ENCODE results near the gene RGS12.

Gene RGS12

DNA sequence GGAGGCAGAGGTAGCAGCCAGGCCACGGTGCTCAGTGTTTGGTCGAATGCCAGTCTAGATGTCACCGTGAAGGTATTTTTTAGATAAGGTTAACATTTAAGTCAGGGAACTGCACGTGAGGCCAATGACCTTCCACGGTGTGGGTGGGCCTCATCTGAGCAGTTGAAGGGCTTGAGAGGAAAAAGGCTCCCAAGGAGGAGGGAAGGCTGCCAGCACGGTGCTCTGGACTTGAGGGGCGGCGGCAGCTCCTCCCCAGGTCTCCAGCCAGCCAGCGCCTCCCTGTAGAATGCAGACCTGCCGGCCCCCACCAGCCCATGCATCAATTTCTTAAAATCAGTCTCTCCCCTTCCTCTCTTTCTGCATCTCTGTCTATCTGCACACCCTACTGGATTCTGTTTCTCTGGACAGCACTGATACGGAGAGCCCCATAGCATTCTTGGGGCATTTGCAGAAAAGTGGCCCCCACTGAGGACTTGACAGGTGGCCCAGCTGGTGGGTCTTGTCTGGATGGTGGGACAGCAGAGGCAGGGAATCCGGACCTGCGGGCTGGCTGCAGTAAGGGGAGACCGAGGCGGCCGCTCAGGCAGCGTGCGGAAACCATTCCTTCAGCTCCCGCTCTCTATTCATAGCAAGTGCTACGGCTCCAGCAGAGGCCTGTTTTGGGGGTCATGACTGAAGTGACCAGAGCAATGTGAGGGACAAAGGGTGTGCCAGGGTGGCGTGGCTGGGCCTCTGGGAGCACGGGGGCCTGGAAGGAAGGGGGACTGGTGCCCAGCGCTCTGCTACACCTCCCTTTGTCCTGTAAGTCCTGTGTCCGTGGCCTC lies 7.9 kb upstream of the RGS12 start:
- H3K27ac ChIP-seq (ENCODE audit: low read length) = no peak overlapping the region
- TF ChIP-seq CTCF (IDR thresholded peaks at IDR 0.05; ENCODE audit: low read depth, low read length) = no peak
- no peak for TF ChIP-seq EZH2phosphoT487 (IDR thresholded peaks at IDR 0.05; ENCODE audit: low read depth)
- no peak overlapping the region for H3K4me2 ChIP-seq (ENCODE audit: low read length)
- H3K4me1 ChIP-seq (ENCODE audit: low read length) = peaks cover 19% of the 10 kb centered on the region
- H3K27me3 ChIP-seq (ENCODE audit: low read depth, low read length) = peaks cover 9% of the 10 kb centered on the region; the same call in 1 of the 2 replicates
- no peaks in the 10 kb centered on the region for H4K20me1 ChIP-seq (ENCODE audit: insufficient read depth, low read length)
- H3K36me3 ChIP-seq (replicated peaks; ENCODE audit: low read depth, low read length) = no peaks in the 10 kb centered on the region
- no peak overlapping the region for H3K4me3 ChIP-seq (ENCODE audit: low read length)
- H3K9ac ChIP-seq (ENCODE audit: low read length) = no peak overlapping the region
- H3K9me3 ChIP-seq (ENCODE audit: insufficient read depth, low read length) = peaks cover 7% of the 10 kb centered on the region
- no peak overlapping the region for H2AFZ ChIP-seq (ENCODE audit: low read depth, low read length)
- H3K79me2 ChIP-seq (ENCODE audit: low read length) = no peaks in the 10 kb centered on the region

DNA sequence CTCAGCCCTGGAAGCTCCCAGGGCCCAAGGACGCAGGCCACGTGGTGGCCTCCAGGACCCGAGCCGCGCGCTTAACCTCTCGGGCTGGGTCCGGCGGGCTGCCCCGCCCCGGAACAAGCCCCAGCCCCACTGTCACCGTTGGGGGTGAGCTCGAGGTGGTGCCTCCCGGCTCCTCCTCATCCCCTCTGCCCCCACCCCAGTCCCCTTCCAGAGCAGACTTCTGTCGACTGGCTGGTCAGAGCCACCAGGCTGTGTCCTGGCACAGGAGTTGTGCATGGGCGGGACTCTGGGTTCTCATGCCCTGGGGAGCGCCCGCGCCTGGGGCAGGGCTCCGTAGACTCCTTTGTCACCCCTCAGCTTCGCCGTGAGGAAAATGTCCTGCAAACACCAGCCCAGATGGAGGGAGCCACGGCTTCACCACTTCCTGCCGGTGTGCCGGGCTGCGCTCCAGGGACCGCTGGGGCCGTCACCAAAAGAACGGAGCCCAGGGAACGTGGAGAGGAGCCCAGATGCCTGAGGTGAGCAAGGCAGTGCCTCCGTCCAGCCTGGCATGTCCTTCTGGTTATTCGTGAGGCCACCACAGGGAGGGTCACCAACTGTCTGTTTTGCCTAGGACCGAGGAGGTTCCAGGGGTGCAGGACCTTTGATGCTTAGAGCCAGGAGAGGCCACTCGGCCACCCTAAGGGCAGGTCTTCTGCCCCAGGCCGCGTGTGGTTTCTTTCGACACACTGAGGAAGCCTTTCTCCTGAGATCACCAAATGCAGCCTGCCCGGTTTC lies 7.1 kb upstream of the RGS12 start:
- Histone ChIP-seq H3K9me3 (ENCODE audit: insufficient read depth, low read length) (peaks cover 7% of the 10 kb centered on the region), H3K4me2 (ENCODE audit: low read length) (peak overlapping the region; percentile 95), H3K27ac (ENCODE audit: low read length) (peak overlapping the region; percentile 28)

GRCh38 chr4:3286335-3287175 lies 6.3 kb upstream of the RGS12 start:
- no peak for TF ChIP-seq CTCF (IDR thresholded peaks at IDR 0.05; ENCODE audit: low read depth, low read length)
- no peak for TF ChIP-seq EZH2phosphoT487 (IDR thresholded peaks at IDR 0.05; ENCODE audit: low read depth)
- Histone ChIP-seq H3K79me2 (ENCODE audit: low read length) (no peaks in the 10 kb centered on the region), H3K27ac (ENCODE audit: low read length) (peak overlapping the region; percentile 43; the same call in 1 of the 2 replicates), H2AFZ (ENCODE audit: low read depth, low read length) (no peak overlapping the region), H3K9me3 (ENCODE audit: insufficient read depth, low read length) (peaks cover 5% of the 10 kb centered on the region; the same call in 1 of the 2 replicates), H3K27me3 (ENCODE audit: low read depth, low read length) (peaks cover 9% of the 10 kb centered on the region; the same call in 1 of the 2 replicates), H3K36me3 (replicated peaks; ENCODE audit: low read depth, low read length) (no peaks in the 10 kb centered on the region), H3K4me1 (ENCODE audit: low read length) (peaks cover 19% of the 10 kb centered on the region), H4K20me1 (ENCODE audit: insufficient read depth, low read length) (no peaks in the 10 kb centered on the region), H3K4me2 (ENCODE audit: low read length) (peak overlapping the region; percentile 95), H3K4me3 (ENCODE audit: low read length) (peak overlapping the region; percentile 68), H3K9ac (ENCODE audit: low read length) (peak overlapping the region; percentile 40; the same call in 1 of the 2 replicates)

More for the DNA sequence above, 7.1 kb upstream of the RGS12 start:
- H3K36me3 ChIP-seq (replicated peaks; ENCODE audit: low read depth, low read length) = no peaks in the 10 kb centered on the region
- peak overlapping the region; percentile 68 for H3K4me3 ChIP-seq (ENCODE audit: low read length)
- peak overlapping the region; percentile 9; the same call in 1 of the 2 replicates for H2AFZ ChIP-seq (ENCODE audit: low read depth, low read length)
- no peaks in the 10 kb centered on the region for H4K20me1 ChIP-seq (ENCODE audit: insufficient read depth, low read length)
- peaks cover 19% of the 10 kb centered on the region for H3K4me1 ChIP-seq (ENCODE audit: low read length)
- H3K79me2 ChIP-seq (ENCODE audit: low read length) = no peaks in the 10 kb centered on the region
- peak overlapping the region; percentile 38; the same call in 1 of the 2 replicates for H3K9ac ChIP-seq (ENCODE audit: low read length)
- peaks cover 9% of the 10 kb centered on the region; the same call in 1 of the 2 replicates for H3K27me3 ChIP-seq (ENCODE audit: low read depth, low read length)
- TF ChIP-seq EZH2phosphoT487 (IDR thresholded peaks at IDR 0.05; ENCODE audit: low read depth) (no peak), CTCF (IDR thresholded peaks at IDR 0.05; ENCODE audit: low read depth, low read length) (no peak)
